NCI-H2081 treated with DMSO at 0.1 percent for 48 hours (cell line): ENCODE data around the gene POTEJ.
"Not testable (repeated sequence)": the region's sequence is repeated elsewhere in the genome, so short reads cannot be mapped to it uniquely, and the experiment has no call there.

Source experiments
- DNase-seq: peaks from one replicate; lab custom pipeline; 2025; lab: John Stamatoyannopoulos, UW

The POTEJ gene

GRCh38 chr2:130611140-130611539, at the start of gene POTEJ:
Gene POTEJ, plus strand, starts transcription at chr2:130611440. Its CDS starts 93 bp downstream, at chr2:130611533.
- not testable (repeated sequence) for DNase-seq

GRCh38 chr2:130566165-130566564, 45.1 kb upstream of the POTEJ start:
- DNase-seq = not testable (repeated sequence)

GRCh38 chr2:130571929-130572328, 39.3 kb upstream of the POTEJ start:
- not testable (repeated sequence) for DNase-seq

GRCh38 chr2:130574230-130574629, 37.0 kb upstream of the POTEJ start:
- not testable (repeated sequence) for DNase-seq

- DNase-seq = not testable (repeated sequence)
Observed at GRCh38 chr2:130576209-130576784, 34.9 kb upstream of the POTEJ start.

GRCh38 chr2:130577559-130577958, 33.7 kb upstream of the POTEJ start:
- DNase-seq = not testable (repeated sequence)

GRCh38 chr2:130579121-130579520, 32.1 kb upstream of the POTEJ start:
- not testable (repeated sequence) for DNase-seq

GRCh38 chr2:130581491-130581890, 29.7 kb upstream of the POTEJ start:
- not testable (repeated sequence) for DNase-seq

GRCh38 chr2:130582970-130583369, 28.3 kb upstream of the POTEJ start:
- DNase-seq = not testable (repeated sequence)

GRCh38 chr2:130583582-130583981, 27.7 kb upstream of the POTEJ start:
- DNase-seq = not testable (repeated sequence)

GRCh38 chr2:130584726-130585125, 26.5 kb upstream of the POTEJ start:
- not testable (repeated sequence) for DNase-seq

- DNase-seq = not testable (repeated sequence)
Observed at GRCh38 chr2:130588688-130589458, 22.4 kb upstream of the POTEJ start.

- DNase-seq = not testable (repeated sequence)
Observed at GRCh38 chr2:130590170-130590841, 20.9 kb upstream of the POTEJ start.

- DNase-seq = not testable (repeated sequence)
Observed at GRCh38 chr2:130590842-130591359, 20.3 kb upstream of the POTEJ start.

- DNase-seq = not testable (repeated sequence)
Observed at GRCh38 chr2:130592791-130593414, 18.3 kb upstream of the POTEJ start.

- not testable (repeated sequence) for DNase-seq
Observed at GRCh38 chr2:130594011-130594410, 17.2 kb upstream of the POTEJ start.

GRCh38 chr2:130596757-130597156, 14.5 kb upstream of the POTEJ start:
- not testable (repeated sequence) for DNase-seq

- DNase-seq = not testable (repeated sequence)
Observed at GRCh38 chr2:130597994-130598393, 13.2 kb upstream of the POTEJ start.

GRCh38 chr2:130598463-130598862, 12.8 kb upstream of the POTEJ start:
- DNase-seq = not testable (repeated sequence)

GRCh38 chr2:130599393-130599792, 11.8 kb upstream of the POTEJ start, which contains the start of gene CFC1:
Gene CFC1, minus strand, starts transcription at chr2:130599575. Its CDS starts 288 bp downstream, at chr2:130599287.
- DNase-seq = not testable (repeated sequence)

GRCh38 chr2:130599926-130600325, 11.3 kb upstream of the POTEJ start:
- DNase-seq = not testable (repeated sequence)
